Non-pigmented ciliary epithelial cell (primary cell): ENCODE results near the gene SCML1.
A peak's percentile ranks its signal among the peaks of the same experiment; 100 is the strongest.

Experiments used
- DNase-seq: peaks from one replicate; pipeline ENCODE4 v3.0.0-alpha.2; 2010; ENCODE audit warnings: low read depth

The SCML1 gene, protein sequence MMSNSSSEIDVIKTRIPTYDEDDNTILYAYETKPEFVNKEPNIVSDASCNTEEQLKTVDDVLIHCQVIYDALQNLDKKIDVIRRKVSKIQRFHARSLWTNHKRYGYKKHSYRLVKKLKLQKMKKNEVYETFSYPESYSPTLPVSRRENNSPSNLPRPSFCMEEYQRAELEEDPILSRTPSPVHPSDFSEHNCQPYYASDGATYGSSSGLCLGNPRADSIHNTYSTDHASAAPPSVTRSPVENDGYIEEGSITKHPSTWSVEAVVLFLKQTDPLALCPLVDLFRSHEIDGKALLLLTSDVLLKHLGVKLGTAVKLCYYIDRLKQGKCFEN

DNA sequence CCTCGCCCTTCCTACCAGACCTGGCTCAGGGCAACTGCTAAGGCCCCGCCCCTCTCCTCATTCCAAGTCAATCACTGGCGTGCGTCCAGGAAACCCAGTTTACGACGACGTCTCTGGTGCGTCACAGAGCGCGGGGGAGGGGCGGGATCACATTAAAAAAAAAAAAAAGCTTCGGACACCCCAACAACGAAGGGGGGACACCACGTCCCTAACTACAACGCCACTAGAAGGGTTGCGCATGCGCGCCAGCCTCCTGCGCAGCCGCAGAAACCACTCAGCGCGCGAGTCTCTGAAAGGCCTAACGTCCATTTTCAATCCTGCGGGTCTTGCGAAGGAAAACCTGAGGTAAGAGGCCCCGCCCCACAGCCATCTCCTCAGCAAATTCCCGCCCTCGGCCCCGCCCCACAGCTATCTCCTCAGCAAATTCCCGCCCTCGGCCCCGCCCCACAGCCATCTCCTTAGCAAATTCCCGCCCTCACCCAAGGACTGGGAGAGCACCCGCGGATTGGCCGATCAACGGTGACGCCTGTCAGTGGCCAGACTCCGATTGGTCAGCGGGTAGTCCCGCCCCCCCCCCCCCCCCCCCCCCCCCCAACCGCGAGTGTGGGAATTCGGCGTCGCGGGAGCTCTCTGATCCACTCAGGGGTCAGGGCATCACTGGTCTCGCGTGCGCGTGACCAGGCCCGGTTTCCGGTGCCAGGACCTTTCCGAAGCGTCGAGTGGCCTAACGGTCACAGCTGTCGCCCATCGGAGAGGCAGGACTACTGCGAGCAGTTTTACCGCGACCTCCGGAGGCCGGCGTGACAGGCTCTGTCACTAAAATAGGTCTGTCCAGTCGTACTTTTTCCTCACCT lies at the start of gene SCML1:
Gene SCML1, plus strand, starts transcription at position 638 of the 854 bp plus-strand sequence. CDS start 6,694 bp downstream, outside the sequence.
- DNase-seq = peak; percentile 77

DNA sequence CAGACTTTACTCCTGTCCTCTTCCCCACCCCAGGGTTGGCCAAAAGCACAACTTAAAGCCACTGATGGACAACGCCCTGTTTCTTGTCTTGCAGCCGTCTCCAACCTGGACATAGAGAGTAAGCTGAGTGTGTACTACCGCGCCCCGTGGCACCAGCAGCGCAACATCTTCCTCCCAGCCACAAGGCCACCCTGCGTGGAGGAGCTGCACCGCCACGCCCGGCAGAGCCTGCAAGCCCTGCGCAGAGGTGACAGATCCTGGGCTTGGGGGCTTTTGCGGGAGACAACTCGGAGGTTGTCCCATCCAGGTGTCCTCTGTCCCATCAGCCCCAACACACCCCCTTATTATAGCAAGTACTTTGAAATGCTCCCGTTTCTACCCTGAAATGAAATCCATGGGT lies 49.6 kb upstream of the SCML1 start:
- no peak for DNase-seq

- DNase-seq = no peak
These were observed 47.3 kb upstream of the SCML1 start for GRCh38 chrX:17689971-17690409.

- DNase-seq = no peak
These were observed 44.5 kb upstream of the SCML1 start for GRCh38 chrX:17692709-17693346.

- no peak for DNase-seq
These were observed 40.1 kb upstream of the SCML1 start for GRCh38 chrX:17697191-17697590.

- DNase-seq = no peak
These were observed 36.3 kb upstream of the SCML1 start for GRCh38 chrX:17700976-17701375.

- no peak for DNase-seq
These were observed 34.1 kb upstream of the SCML1 start for GRCh38 chrX:17703201-17703600.

- no peak for DNase-seq
These were observed 32.1 kb upstream of the SCML1 start for GRCh38 chrX:17705211-17705610.

GRCh38 chrX:17706676-17707075 lies 30.6 kb upstream of the SCML1 start:
- DNase-seq = peak; percentile 52

DNA sequence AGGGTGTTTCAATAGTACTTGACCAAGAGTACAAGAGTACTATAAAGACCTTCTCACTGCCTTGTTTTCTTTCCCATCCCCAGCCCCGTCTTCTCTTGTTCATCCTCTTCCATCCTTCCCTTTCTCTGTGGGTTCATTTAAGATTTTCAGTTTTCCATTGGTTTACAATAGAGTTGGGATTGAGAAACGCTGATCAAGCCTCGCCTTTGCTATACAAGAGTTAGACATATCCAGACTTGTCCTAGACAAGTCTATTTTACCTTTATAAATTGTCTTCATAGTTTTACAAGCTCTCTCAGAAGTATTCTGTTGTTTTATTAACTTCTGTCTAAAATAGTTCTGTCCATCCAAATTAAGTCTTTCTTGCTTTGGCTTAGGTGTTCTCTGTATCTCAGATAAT lies 29.6 kb upstream of the SCML1 start:
- DNase-seq = no peak

GRCh38 chrX:17710871-17711301 lies 26.4 kb upstream of the SCML1 start:
- DNase-seq = no peak

DNA sequence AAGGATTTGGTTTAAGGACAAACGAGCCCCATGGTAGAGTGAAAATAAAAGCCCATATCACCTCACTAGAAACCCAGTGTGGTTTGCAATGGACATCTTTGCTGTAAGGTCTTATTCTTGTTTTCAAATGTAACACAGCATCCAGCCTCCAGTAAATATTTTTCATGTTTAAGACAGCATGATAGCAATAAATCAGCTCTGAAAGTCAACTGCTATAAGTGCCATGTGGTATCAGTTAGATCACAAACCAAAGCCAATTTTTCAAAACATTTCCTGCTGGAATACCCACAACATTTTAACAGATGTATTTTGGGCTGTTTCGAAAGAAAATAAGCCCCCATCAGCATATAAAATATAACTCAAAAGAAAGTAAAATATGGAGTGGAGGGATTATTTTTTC lies 24.0 kb upstream of the SCML1 start:
- no peak for DNase-seq

- no peak for DNase-seq
These were observed 18.6 kb upstream of the SCML1 start for GRCh38 chrX:17718649-17719165.

- DNase-seq = no peak
These were observed 17.6 kb upstream of the SCML1 start for GRCh38 chrX:17719711-17720110.

- no peak for DNase-seq
These were observed 15.6 kb upstream of the SCML1 start for GRCh38 chrX:17721715-17722114.

GRCh38 chrX:17725181-17725580 lies 12.1 kb upstream of the SCML1 start:
- no peak for DNase-seq

- DNase-seq = no peak
These were observed 5.0 kb upstream of the SCML1 start for GRCh38 chrX:17732138-17732783.

DNA sequence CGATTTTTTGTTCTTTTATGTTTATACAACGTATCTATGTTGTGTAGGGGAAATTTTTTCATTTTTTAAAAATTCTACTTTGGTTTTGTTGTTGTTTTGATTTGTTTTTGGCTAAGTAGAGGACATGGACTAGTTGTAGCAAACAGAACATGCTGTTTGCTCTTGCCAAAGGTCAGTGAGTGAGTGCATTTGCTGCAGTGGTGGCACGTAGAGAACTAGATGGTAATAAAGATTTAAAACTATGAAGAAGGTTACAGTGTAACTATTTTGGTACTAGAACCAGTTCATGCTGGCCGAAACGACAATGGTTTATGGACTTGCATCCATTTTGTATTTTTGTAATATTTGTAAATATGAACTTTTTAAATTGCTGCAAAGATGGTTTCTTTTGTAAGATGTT lies 1.9 kb upstream of the SCML1 start:
- no peak for DNase-seq

GRCh38 chrX:17736478-17736855 lies 826 bp upstream of the SCML1 start:
- DNase-seq = no peak

GRCh38 chrX:17737710-17737985 lies 355 bp downstream of the SCML1 start:
- no peak for DNase-seq

GRCh38 chrX:17737986-17738713 lies 857 bp downstream of the SCML1 start:
- no peak for DNase-seq
